Activated CD8-positive, alpha-beta memory T cell treated with anti-CD3 and anti-CD28 coated beads for 36 hours (primary cell): Measurements from ENCODE around the gene RABGGTA. TPM values are rescaled to one million over a fixed set of nuclear protein-coding genes. Genes with fewer than 3 reads are reported as not detected.
"Not testable (repeated sequence)": the region's sequence is repeated elsewhere in the genome, so short reads cannot be mapped to it uniquely, and the experiment has no call there.

Source experiments
- CTCF ChIA-PET: fragments of 350-600 bp; sonication (Branson Sonifier 250); formaldehyde crosslinking; loops from one replicate; lab custom pipeline; 2021; ENCODE audit warnings: antibody characterized with exemption; lab: Charles Lee
- POLR2A ChIA-PET: fragments of 350-600 bp; sonication (Branson Sonifier 250); formaldehyde crosslinking; loops from one replicate; lab custom pipeline; 2021; ENCODE audit warnings: antibody characterized with exemption; lab: Charles Lee
- total RNA-seq, 2 experiments: library from RNA; stranded (reverse); gene quantifications; one replicate each; pipeline ENCODE4 v1.2.3, GENCODE V29; 2021

RABGGTA gene
- total RNA-seq, 2 experiments from 2014 or later, result 33.0 to 37.9 TPM

DNA sequence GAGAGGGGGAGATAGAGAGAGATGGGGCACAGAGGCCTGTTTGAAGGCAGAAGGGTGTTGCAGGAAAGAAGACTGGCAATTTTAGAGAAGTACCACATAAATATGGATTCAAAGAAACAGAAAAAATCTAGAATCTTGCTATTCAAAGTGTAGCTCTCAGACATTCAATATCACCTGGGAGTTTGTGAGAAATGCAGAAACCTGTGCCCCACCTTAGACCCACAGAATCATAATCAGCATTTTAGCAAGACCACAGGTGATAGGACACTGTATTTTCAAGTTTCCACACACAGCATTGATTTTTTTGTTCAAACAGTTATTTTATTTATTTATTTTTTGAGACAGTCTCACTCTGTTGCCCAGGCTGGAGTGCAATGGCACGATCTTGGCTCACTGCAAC is 42.5 kb downstream of the RABGGTA start:
- ChIA-PET CTCF (interaction anchor here (0.6 to 0.9 kb wide), 3 partner anchors 13 to 203 kb away, joined by 3 to 5 read pairs (median 4); partner anchors contain the start of gene MDP1), POLR2A (interaction anchor here (0.6 to 0.7 kb wide), 2 partner anchors 9 to 43 kb away, joined by 5 to 7 read pairs; partner anchors contain the start of gene RABGGTA)

DNA sequence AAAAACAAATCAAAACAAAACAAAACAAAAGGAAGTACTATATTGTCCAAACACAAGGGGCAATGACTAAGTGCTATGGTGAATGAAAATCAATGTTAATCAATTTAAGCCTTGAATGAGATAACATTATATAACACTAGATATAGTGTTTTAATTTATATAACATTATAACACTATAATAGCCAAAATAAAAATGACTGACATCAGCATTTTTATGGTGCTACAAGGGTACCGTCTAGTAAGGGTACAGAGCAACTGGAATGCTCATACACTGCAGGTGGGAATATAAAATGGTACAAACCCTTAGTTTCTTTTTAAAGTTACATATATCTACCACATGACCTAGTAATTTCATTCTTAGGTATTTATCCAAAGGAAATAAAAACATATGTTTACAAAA is 44.9 kb downstream of the RABGGTA start:
- ChIA-PET POLR2A (no interaction called here), CTCF (interaction anchor here (0.7 kb wide), 1 partner anchor 20 kb away, joined by 4 read pairs; no protein-coding TSS in a partner anchor)

DNA sequence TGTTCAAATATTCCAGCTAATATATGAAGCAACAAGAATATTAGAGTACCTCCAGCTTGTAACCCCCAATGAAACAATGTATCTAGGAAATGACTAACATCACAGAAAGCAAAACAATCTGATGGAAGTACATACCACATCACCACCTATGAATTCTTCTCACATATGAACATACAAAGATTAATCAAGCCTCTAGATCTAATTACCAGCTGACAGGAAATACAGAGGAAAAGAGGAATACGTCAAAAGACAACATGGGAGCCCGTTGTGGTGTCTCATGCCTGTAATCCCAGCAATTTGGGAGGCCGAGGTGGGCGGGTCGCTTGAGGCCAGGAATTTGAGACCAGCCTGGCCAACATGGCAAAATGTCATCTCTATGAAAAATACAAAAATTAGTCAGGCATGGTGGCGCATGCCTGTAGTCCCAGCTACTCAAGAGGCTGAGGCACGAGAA is 46.8 kb downstream of the RABGGTA start:
- ChIA-PET CTCF (interaction anchor here (0.6 to 1.4 kb wide), 2 partner anchors 84 to 129 kb away, joined by 4 read pairs; no protein-coding TSS in a partner anchor), POLR2A (no interaction called here)

DNA sequence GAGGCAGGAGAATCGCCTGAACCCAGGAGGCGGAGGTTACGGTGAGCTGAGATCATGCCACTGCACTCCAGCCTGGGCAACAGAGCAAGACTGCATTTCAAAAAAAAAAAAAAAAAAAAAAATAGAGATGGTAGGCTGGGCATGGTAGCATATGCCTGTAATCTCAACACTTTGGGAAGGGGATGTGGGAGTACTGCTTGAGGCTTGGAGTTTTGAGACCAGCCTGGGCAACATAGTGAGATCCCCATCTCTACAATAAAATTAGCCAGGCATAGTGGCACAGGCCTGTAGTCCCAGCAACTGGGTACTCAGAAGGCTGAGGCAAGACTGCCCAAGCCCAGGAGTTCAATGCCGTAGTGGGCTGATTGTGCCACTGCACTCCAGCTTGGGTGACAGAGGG is 48.4 kb downstream of the RABGGTA start:
- CTCF ChIA-PET, result interaction anchor here (0.8 kb wide), 1 partner anchor 9 kb away, joined by 3 read pairs; no protein-coding TSS in a partner anchor
- POLR2A ChIA-PET, result not testable (repeated sequence)

DNA sequence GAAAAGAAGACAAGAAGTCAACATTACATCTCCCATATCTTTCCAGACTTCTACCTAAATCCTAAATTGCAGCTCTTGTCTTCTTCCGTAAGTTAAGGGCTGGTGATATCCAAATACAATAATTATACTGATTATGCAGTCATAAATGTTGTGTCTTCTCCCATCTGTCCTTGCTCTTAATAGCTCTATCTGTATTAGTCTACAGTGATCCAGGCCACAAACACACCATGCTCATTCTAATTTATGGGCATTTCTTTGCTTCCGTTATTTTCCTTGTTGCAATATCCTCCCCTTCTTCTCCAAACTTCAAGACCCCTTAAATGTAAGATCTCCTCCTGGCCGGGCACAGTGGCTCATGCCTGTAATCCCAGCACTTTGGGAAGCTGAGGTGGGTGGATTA is 51.9 kb downstream of the RABGGTA start:
- ChIA-PET CTCF (interaction anchor here (0.9 to 1.9 kb wide), 2 partner anchors 23 to 77 kb away, joined by 3 to 8 read pairs; partner anchors contain the start of gene TINF2), POLR2A (interaction anchor here (0.6 kb wide), 1 partner anchor 10 kb away, joined by 9 read pairs; no protein-coding TSS in a partner anchor)

DNA sequence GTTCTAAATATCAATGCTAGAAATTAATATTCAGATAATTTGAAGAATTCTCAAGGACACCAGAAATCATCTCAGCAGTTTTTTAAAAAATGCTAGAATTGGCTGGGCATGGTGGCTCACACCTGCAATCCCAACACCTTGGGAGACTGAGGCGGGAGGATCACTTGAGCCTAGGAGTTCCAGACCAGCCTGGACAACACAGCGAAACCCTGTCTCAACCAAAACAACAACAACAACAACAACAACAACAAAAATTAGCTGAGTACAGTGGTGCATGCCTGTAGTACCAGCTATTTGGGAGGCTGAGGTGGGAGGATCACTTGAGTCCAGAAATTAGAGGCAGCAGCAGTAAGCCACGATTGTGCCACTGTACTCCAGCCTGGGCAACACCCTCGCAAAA is 52.3 kb downstream of the RABGGTA start:
- CTCF ChIA-PET, result interaction anchor here (1.9 kb wide), 1 partner anchor 24 kb away, joined by 8 read pairs; the partner anchor contains the start of gene TINF2
- POLR2A ChIA-PET, result interaction anchor here (0.6 kb wide), 1 partner anchor 10 kb away, joined by 9 read pairs; no protein-coding TSS in a partner anchor

DNA sequence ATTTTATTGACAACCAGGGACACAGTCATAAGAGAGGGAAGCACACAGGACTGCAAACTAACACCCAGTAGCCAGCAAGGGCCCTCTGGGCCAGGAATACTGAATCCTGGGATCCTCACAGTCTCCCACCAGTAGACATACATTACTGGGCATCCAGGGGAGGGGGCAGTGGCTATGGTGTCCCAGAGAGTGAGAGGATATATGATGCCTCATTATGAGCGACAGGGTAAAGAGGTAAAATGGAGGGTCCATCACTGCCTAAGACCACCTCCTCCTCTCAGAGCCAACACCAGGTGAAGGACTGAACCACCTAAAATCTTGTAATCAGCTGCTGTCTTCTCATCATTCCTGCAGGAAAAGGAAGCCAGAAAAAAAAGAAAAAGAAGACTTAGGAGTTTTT is 54.5 kb downstream of the RABGGTA start:
- CTCF ChIA-PET, result interaction anchor here (1.6 to 3.3 kb wide), 2 partner anchors 25 to 28 kb away, joined by 5 to 16 read pairs; partner anchors contain the start of genes IPO4 and TINF2
- POLR2A ChIA-PET, result not testable (repeated sequence)

DNA sequence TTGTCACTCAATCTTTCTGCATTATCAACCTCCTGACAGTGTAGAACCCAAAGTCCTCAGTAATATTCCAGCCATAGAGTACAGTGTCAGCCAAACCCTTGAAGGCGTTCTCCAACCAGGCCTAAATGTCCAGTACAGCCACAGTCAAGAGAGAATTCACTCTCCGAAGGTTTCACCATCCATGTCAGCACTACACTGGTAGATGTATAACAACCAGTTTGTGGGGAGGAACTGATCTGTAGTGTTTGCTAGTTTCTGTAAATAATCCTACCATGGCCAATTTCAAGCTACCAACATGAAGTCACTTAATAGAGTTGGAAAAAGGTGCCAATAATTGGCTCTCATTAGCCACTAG is 55.1 kb downstream of the RABGGTA start:
- ChIA-PET POLR2A (interaction anchor here (0.5 to 2.0 kb wide), 3 partner anchors 20 to 126 kb away, joined by 3 to 18 read pairs (median 9); partner anchors contain the start of genes TINF2 and TM9SF1), CTCF (interaction anchor here (0.9 to 3.3 kb wide), 14 partner anchors 9 to 215 kb away, joined by 3 to 16 read pairs (median 5); partner anchors contain the start of genes CIDEB, IPO4, TINF2 and TM9SF1)

Other genes starting within 250 kb of the RABGGTA start
- 1 to 10 TPM; 1.2 to 1.5 TPM for gene CARMIL3, start 219.6 kb downstream of the RABGGTA start, total RNA-seq
- not detected for gene CPNE6, start 200.0 kb downstream of the RABGGTA start, total RNA-seq
- gene PCK2, start 177.3 kb downstream of the RABGGTA start, total RNA-seq, result 100 to 1,000 TPM; 118 to 125 TPM
- 10 to 100 TPM; 60.3 to 69.1 TPM for gene DCAF11, start 156.8 kb downstream of the RABGGTA start, total RNA-seq
- 1 to 10 TPM; 1.1 to 1.7 TPM for gene NRL, start 156.6 kb downstream of the RABGGTA start, total RNA-seq
- under 1 TPM; 0.31 to 0.46 TPM for gene FITM1, start 140.9 kb downstream of the RABGGTA start, total RNA-seq
- 100 to 1,000 TPM; 334 to 335 TPM for gene PSME1, start 135.4 kb downstream of the RABGGTA start, total RNA-seq
- 10 to 100 TPM; 38.5 to 38.9 TPM for gene EMC9, start 130.0 kb downstream of the RABGGTA start, total RNA-seq
- 100 to 1,000 TPM; 381 to 388 TPM for gene PSME2, start 125.0 kb downstream of the RABGGTA start, total RNA-seq
- gene RNF31, start 124.1 kb downstream of the RABGGTA start, total RNA-seq, result 10 to 100 TPM; 75.5 to 80.8 TPM
- 10 to 100 TPM; 52.4 to 54.5 TPM for gene IRF9, start 110.3 kb downstream of the RABGGTA start, total RNA-seq
- 10 to 100 TPM; 27.5 to 31.3 TPM for gene REC8, start 99.5 kb downstream of the RABGGTA start, total RNA-seq
- gene IPO4, start 82.8 kb downstream of the RABGGTA start, total RNA-seq, result 100 to 1,000 TPM; 166 to 168 TPM
- 10 to 100 TPM; 30.6 to 30.7 TPM for gene TM9SF1, start 76.2 kb downstream of the RABGGTA start, total RNA-seq
- gene TSSK4, start 65.9 kb downstream of the RABGGTA start, total RNA-seq, result under 1 TPM; 0.27 TPM
- 10 to 100 TPM; 73.7 to 75.8 TPM for gene CHMP4A, start 58.1 kb downstream of the RABGGTA start, total RNA-seq
- 10 to 100 TPM; 14.9 to 17.4 TPM for gene MDP1, start 55.5 kb downstream of the RABGGTA start, total RNA-seq
- 100 to 1,000 TPM; 220 to 231 TPM for gene NEDD8, start 39.2 kb downstream of the RABGGTA start, total RNA-seq
- gene GMPR2, start 38.7 kb downstream of the RABGGTA start, total RNA-seq, result 10 to 100 TPM; 39.9 to 45.7 TPM
- gene TINF2, start 29.0 kb downstream of the RABGGTA start, total RNA-seq, result 10 to 100 TPM; 82.1 to 93.1 TPM
- 1 to 10 TPM; 2.6 to 3.2 TPM for gene TGM1, start 8.4 kb downstream of the RABGGTA start, total RNA-seq
- 1 to 10 TPM; 7.8 to 9.0 TPM for gene DHRS1, start 28.2 kb upstream of the RABGGTA start, total RNA-seq
- gene NOP9, start 28.3 kb upstream of the RABGGTA start, total RNA-seq, result 10 to 100 TPM; 46.1 to 49.3 TPM
- 10 to 100 TPM; 14.2 to 14.4 TPM for gene CIDEB, start 36.4 kb upstream of the RABGGTA start, total RNA-seq
- 10 to 100 TPM in 1 of 2 experiments, 1 to 10 TPM in 1; 9.3 to 10.4 TPM for gene LTB4R2, start 38.5 kb upstream of the RABGGTA start, total RNA-seq
- 10 to 100 TPM; 12.5 to 13.7 TPM for gene LTB4R, start 39.9 kb upstream of the RABGGTA start, total RNA-seq
- gene ADCY4, start 63.5 kb upstream of the RABGGTA start, total RNA-seq, result 1 to 10 TPM in 1 of 2 experiments, under 1 TPM in 1; 0.78 to 1.3 TPM
- 1 to 10 TPM; 8.2 to 9.7 TPM for gene RIPK3, start 68.4 kb upstream of the RABGGTA start, total RNA-seq
- gene NFATC4, start 96.6 kb upstream of the RABGGTA start, total RNA-seq, result under 1 TPM; 0.78 to 0.93 TPM
- under 1 TPM; 0.06 TPM for gene NYNRIN, start 127.4 kb upstream of the RABGGTA start, total RNA-seq
- 1 to 10 TPM; 8.1 to 8.9 TPM for gene CBLN3, start 158.1 kb upstream of the RABGGTA start, total RNA-seq
- gene KHNYN, start 158.4 kb upstream of the RABGGTA start, total RNA-seq, result 10 to 100 TPM; 53.4 to 57.9 TPM
- 10 to 100 TPM; 53.2 to 59.0 TPM for gene SDR39U1, start 171.2 kb upstream of the RABGGTA start, total RNA-seq
- gene CMA1, start 236.7 kb upstream of the RABGGTA start, total RNA-seq, result not detected